DOHH2 (cell line): ENCODE measurements around the gene SNRNP25.

Experiments
- EZH2phosphoT487 ChIP-seq: fragments of 200-600 bp; sonication (generic); IDR thresholded peaks from 2 replicates; pipeline ENCODE4 v1.6.1; 2017; ENCODE audit warnings: borderline replicate concordance, mild to moderate bottlenecking, antibody characterized with exemption, low read length, moderate library complexity, mixed read lengths
- TF ChIP-seq, protein P1 (sequence below): fragments of 200-600 bp; sonication (generic); IDR thresholded peaks from one replicate; pipeline ENCODE4 v1.5.1; 2014; ENCODE audit warnings: antibody characterized with exemption, mild to moderate bottlenecking, low read depth, low read length; ENCODE audit not compliant: poor library complexity, severe bottlenecking

DNA sequence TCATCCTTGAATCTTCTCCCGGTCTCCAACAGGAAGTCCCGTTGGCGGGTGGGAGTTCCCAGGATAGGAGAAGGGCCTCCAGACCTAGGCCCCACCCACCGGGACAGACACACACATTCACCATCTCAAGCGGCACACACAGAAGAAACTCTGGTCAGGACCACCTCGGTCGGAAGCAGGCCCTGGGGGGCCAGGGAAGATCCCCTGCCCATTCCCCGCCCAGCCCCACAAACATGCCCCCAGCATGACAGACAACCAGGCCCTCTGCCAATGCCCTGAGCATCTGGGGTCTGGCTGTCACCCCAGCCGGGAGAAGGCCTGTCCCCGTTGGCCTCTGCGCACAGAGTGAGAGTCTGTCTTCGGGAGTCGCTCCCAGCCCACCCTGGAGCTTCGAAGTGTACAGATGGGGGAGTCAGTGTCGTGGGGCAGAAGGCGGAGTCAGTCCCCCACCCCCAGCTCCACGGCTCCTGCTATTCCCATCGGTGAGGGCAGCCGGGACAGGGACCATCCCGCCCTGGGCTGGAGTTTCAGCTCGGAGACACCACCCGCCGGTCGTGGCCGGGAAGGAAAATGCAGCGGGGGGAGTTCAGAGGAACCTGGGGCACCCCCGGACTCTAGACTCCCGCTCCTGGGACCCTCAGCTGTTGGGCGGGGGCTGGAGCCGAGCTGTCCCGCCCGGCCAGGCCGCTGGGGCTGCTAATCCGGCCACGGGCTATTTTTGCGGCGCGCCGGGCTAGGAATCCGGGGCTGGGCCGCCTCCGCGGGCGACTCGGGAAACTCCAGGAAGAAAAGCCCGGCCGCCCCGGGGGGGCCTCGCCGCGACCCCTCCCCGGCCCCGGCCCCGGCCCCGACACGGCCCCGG lies 18.1 kb downstream of the SNRNP25 start:
- TF ChIP-seq, protein P1, sequence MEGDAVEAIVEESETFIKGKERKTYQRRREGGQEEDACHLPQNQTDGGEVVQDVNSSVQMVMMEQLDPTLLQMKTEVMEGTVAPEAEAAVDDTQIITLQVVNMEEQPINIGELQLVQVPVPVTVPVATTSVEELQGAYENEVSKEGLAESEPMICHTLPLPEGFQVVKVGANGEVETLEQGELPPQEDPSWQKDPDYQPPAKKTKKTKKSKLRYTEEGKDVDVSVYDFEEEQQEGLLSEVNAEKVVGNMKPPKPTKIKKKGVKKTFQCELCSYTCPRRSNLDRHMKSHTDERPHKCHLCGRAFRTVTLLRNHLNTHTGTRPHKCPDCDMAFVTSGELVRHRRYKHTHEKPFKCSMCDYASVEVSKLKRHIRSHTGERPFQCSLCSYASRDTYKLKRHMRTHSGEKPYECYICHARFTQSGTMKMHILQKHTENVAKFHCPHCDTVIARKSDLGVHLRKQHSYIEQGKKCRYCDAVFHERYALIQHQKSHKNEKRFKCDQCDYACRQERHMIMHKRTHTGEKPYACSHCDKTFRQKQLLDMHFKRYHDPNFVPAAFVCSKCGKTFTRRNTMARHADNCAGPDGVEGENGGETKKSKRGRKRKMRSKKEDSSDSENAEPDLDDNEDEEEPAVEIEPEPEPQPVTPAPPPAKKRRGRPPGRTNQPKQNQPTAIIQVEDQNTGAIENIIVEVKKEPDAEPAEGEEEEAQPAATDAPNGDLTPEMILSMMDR: no peak
- no peak for TF ChIP-seq EZH2phosphoT487
